ENCODE measurements around the gene PRRC2A.

Gene PRRC2A

DNA sequence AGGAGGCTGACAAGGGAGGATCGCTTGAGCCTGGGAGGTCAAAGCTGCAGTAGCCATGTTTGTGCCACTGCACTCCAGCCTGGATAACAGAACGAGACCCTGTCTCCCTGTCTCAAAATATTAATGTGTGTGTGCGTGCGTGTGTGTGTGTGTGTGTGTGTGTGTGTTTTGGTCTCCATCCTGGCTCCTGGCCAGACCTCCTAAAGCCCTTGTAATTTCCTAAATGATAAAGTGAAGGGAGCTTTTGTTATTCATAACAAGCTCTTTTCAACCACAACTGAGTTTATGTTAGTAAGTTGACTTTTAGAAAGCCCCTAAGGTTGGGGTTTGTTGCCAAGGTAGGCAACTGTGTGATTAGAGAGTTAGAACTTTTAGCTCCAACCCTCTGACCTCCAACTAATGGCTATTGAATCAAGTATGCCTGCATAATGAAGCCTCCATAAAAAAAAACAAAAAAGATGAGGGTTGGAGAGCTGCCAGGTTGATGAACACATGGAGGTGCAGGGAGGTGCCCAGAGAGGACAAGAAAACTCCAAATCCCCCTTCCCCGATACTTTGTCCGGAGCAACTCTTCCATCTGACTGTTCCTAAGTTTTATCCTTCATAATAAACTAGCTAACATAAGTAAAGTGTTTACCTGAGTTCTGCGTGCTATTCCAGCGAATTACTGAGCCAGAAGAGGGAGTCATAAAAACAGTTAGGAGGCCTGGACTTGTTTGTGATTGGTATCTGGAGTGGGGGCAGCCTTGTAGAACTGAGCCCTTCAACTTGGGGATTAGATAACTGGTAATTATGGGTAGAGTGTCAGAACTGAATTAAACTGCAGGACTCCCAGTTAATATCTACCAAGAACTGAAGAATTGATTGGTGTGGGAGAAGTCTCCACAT lies 10.8 kb upstream of the PRRC2A start:
- Histone ChIP-seq H3K27ac (no peak overlapping the region), H3K36me3 (no peaks in the 10 kb centered on the region), H3K4me3 (ENCODE audit: low read depth in 1 of 2, low read length in 1 of 2) (no peak overlapping the region), H3K4me1 (ENCODE audit: control insufficient read depth in 1 of 2, insufficient read depth in 1 of 2, low read depth in 1 of 2, low read length in 1 of 2) (peaks cover 16 to 22% of the 10 kb centered on the region in 2 experiments), H3K27me3 (no peaks in the 10 kb centered on the region), H3K9me3 (no peaks in the 10 kb centered on the region)
- TF ChIP-seq, protein P1, sequence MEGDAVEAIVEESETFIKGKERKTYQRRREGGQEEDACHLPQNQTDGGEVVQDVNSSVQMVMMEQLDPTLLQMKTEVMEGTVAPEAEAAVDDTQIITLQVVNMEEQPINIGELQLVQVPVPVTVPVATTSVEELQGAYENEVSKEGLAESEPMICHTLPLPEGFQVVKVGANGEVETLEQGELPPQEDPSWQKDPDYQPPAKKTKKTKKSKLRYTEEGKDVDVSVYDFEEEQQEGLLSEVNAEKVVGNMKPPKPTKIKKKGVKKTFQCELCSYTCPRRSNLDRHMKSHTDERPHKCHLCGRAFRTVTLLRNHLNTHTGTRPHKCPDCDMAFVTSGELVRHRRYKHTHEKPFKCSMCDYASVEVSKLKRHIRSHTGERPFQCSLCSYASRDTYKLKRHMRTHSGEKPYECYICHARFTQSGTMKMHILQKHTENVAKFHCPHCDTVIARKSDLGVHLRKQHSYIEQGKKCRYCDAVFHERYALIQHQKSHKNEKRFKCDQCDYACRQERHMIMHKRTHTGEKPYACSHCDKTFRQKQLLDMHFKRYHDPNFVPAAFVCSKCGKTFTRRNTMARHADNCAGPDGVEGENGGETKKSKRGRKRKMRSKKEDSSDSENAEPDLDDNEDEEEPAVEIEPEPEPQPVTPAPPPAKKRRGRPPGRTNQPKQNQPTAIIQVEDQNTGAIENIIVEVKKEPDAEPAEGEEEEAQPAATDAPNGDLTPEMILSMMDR (IDR thresholded peaks at IDR 0.05): no peak

DNA sequence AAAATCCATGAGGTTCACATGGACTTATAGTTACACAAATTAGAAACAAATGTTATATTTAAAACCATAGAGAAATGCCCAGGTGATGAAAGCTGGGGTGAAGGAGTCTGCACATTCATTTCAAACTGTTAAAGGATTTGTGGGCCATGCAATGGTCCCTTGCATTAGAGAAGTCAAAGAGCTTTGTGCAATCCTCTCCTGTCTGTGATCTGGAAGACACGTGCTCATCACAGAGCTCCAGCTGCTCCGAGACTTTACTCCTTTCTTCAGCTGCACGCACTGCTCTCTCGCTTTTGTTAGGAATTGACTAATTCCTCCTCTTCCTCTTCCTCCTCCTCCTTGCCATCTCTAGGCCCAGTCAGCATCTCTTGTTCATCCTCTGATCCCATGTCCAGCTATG lies 9.5 kb upstream of the PRRC2A start:
- Histone ChIP-seq H3K4me1 (ENCODE audit: control insufficient read depth in 1 of 2, insufficient read depth in 1 of 2, low read depth in 1 of 2, low read length in 1 of 2) (peaks cover 28 to 34% of the 10 kb centered on the region in 2 experiments), H3K27ac (no peak overlapping the region), H3K4me3 (ENCODE audit: low read depth in 1 of 2, low read length in 1 of 2) (no peak overlapping the region), H3K27me3 (no peaks in the 10 kb centered on the region), H3K9me3 (no peaks in the 10 kb centered on the region), H3K36me3 (no peaks in the 10 kb centered on the region)
- TF ChIP-seq, protein P1 (IDR thresholded peaks at IDR 0.05): no peak

- Histone ChIP-seq H3K27ac (peak overlapping the region; percentile 98), H3K27me3 (no peaks in the 10 kb centered on the region), H3K4me3 (ENCODE audit: low read depth in 1 of 2, low read length in 1 of 2) (peak overlapping the region; percentile 79 to 87), H3K9me3 (no peaks in the 10 kb centered on the region), H3K36me3 (no peaks in the 10 kb centered on the region), H3K4me1 (ENCODE audit: control insufficient read depth in 1 of 2, insufficient read depth in 1 of 2, low read depth in 1 of 2, low read length in 1 of 2) (peaks cover 43 to 54% of the 10 kb centered on the region in 2 experiments)
- TF ChIP-seq, protein P1 (IDR thresholded peaks at IDR 0.05): no peak
Measured at GRCh38 chr6:31614075-31614619, 6.4 kb upstream of the PRRC2A start.

DNA sequence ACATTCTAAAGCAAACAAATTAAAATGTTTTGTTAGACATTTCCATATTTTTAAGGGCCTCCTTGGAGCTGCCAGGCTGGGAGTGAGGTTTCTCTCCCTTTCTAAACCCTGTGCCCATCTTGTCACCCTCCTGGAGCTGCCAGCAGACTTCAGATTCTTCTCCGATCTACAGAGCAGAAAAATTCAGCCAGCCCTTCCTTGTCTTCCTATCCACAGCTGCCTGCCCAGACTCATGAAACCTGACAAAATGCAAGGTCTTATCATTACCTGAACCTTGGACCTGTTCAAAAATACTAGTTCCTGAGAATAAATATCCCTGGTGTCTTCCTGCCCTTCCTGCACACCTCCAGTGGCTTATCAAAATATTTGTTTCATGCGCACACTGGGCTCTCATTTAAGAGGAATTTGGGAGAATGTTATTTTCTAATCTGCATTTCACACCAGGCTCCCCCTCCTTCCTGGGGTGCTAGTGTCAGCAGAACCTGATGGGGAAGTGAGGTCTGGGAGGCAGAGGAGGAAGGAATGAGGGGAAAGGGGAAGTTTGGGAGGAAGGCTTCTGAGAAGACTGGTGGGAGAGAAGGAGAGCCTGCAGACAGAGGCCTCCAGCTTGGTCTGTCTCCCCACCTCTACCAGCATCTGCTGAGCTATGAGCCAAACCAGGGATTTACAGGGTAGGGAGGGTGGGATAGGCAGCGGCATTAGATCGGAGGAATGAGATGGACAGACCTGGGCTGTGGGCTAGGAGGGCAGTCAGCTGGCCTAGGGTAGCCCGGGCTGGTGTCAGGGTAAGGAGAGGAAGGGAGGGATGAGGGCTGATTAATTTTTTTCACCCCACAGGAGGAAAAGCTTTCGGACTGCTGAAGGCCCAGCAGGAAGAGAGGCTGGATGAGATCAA lies 5.6 kb upstream of the PRRC2A start, which contains the start of gene AIF1:
Gene AIF1, plus strand, starts transcription at position 551 of the 895 bp plus-strand sequence. Its CDS starts 96 bp downstream, at position 647.
- peaks cover 50 to 60% of the 10 kb centered on the region in 2 experiments for H3K4me1 ChIP-seq (ENCODE audit: control insufficient read depth in 1 of 2, insufficient read depth in 1 of 2, low read depth in 1 of 2, low read length in 1 of 2)
- peak within 1 kb of the TSS; percentile 79 to 87 for H3K4me3 ChIP-seq (ENCODE audit: low read depth in 1 of 2, low read length in 1 of 2)
- peak within 1 kb of the TSS; percentile 98 for H3K27ac ChIP-seq
- no peaks in the 10 kb centered on the region for H3K9me3 ChIP-seq
- no peaks in the 10 kb centered on the region for H3K36me3 ChIP-seq
- TF ChIP-seq, protein P1 (IDR thresholded peaks at IDR 0.05): peak; percentile 17
- no peaks in the 10 kb centered on the region for H3K27me3 ChIP-seq

GRCh38 chr6:31615748-31616147 lies 4.8 kb upstream of the PRRC2A start:
- H3K36me3 ChIP-seq: no peaks in the 10 kb centered on the region
- no peaks in the 10 kb centered on the region for H3K9me3 ChIP-seq
- no peaks in the 10 kb centered on the region for H3K27me3 ChIP-seq
- H3K4me3 ChIP-seq (ENCODE audit: low read depth in 1 of 2, low read length in 1 of 2): peak overlapping the region; percentile 79 to 87
- H3K4me1 ChIP-seq (ENCODE audit: control insufficient read depth in 1 of 2, insufficient read depth in 1 of 2, low read depth in 1 of 2, low read length in 1 of 2): peaks cover 51 to 59% of the 10 kb centered on the region in 2 experiments
- peak overlapping the region; percentile 98 for H3K27ac ChIP-seq
- TF ChIP-seq, protein P1 (IDR thresholded peaks at IDR 0.05): no peak
